Cardiac septum (tissue), 1 donor: Measurements from ENCODE around the gene ZNF200. TPM values are rescaled to one million over a fixed set of nuclear protein-coding genes. Genes with fewer than 3 reads are reported as not detected.

Experiments used
- DNase-seq: peaks from one replicate; pipeline ENCODE4 v3.0.0-alpha.2; 2020; ENCODE audit warnings: low spot score
- intact Hi-C: fragments of 100-400 bp; cut with DNase I; formaldehyde crosslinking; loops from one replicate; pipeline ENCODE4 v1.14.0; 2022
- total RNA-seq: library from RNA; stranded (reverse); fragmentation: NEBNext Ultra II Directional; extraction: Animal tissue kit (Norgen Biotek cat#: 25700); gene quantifications from one replicate; pipeline ENCODE4 v1.2.1, GENCODE V29; 2021
- donor health status: DM: no; HTN: no; CAD: no.

ZNF200 gene
- total RNA-seq, 1 donor from 2014 or later = 5.3 TPM

DNA sequence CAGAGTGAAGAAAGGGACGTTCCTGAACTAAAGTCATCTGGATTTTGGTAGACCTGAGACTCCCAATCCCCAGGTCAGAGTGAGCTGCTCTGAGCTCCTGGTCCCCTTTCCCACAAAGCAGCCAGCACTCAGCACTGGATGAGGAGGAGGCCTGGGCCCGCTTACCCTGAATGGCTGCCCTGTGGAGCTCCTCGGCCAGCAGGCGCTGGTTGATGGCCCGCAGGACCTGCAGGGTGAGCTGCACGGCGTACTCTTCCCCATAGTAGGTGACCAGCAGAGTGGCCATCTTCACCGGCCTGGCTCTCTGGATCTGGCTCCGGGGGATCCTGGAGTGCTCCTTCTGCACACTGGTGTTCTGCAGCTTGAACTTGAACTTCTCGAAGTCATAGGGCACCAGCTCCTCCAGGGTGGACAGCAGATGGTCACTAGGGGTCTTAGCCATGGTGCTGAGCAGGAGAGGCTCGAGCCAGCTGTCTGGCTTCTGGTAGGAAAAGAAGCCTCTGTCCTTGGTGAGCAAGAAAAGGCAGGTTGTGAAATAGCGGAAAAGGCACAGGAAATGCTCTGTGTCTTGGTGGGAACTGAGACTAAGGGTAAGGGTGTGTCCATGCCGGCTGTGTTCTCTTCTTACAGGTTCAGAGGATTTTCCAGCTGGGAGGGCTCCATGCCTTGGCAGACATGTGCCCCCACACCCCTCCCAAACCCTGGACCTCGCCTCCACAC is 21.3 kb upstream of the ZNF200 start, which contains the start of gene MEFV:
MEFV (minus strand) TSS at position 488 of the 720 bp plus-strand sequence; CDS start at position 442, 46 bp downstream.
- peak; percentile 81 for DNase-seq
- intact Hi-C loops = no loop called here

GRCh38 chr16:3254309-3254708 is 19.4 kb upstream of the ZNF200 start:
- no peak for DNase-seq
- intact Hi-C loops = no loop called here

DNA sequence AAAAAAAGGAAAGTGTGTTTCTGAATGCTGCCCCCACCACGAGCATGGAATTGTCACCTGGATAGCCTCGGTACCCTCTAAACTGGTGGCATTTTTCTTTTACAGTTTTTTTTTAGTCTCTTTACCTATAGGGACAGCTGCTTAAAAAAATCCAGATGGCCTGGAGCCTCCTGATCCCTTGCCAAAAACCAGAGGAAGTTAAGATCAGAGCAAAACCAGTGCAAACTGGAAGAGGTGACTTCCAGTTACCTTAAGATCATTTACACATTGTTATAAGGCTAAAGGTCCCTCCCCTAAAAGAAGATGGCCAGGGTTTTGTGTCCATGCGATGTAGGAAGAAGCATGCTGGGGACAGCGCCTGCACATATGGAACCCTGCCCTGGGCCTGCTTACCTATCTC is 18.0 kb upstream of the ZNF200 start:
- DNase-seq = no peak
- intact Hi-C loops = no loop called here

DNA sequence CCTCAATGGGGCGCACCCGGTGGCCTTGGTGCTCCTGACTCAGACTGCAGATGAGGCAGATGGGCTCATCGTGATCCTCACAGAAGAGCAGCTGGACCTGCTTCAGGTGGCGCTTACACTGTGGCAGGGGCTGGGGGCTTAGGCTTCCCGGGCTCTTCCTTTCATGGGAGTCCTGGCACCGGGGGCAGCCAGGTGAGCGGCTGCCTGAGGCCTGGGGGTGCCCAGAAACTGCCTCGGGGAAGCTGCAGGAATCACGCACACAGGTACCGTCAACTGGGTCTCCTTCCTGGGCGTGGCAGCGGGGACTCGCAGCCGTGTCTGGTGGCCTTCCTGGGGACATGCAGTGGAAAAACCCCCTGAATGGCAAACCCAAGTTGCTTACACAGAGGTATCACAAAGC is 14.5 kb upstream of the ZNF200 start:
- no peak for DNase-seq
- intact Hi-C loops = no loop called here

DNA sequence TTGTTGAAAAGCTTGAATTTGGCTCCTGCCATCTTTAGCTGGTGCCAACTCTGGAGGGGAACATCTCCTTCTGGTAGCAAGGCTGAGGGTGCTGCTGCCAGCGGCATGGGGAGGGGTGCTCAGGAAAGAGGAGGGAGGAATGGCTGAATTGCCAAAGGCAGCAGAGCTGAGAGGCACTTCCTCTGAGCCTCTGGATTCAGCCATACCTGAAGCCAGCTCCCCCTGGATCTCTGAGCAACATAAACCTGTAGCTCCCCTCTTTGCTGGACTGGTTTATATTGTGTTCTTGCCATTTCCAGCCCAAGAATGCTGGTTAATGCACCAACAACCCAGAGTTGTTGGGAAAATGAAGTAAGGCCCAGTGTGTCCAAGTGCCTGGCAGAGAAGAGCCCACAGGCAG is 14.1 kb upstream of the ZNF200 start:
- no peak for DNase-seq
- intact Hi-C loops = no loop called here

- no peak for DNase-seq
- intact Hi-C loops = no loop called here
Observed at GRCh38 chr16:3248596-3248995, 13.6 kb upstream of the ZNF200 start.

GRCh38 chr16:3246876-3247275 is 11.9 kb upstream of the ZNF200 start:
- no peak for DNase-seq
- intact Hi-C loops = no loop called here

- intact Hi-C loops = no loop called here
- no peak for DNase-seq
Observed at GRCh38 chr16:3246002-3246401, 11.0 kb upstream of the ZNF200 start.

GRCh38 chr16:3243882-3244281 is 8.9 kb upstream of the ZNF200 start:
- intact Hi-C loops = no loop called here
- DNase-seq = no peak

- intact Hi-C loops = no loop called here
- DNase-seq = no peak
Observed at GRCh38 chr16:3242709-3243108, 7.8 kb upstream of the ZNF200 start.

DNA sequence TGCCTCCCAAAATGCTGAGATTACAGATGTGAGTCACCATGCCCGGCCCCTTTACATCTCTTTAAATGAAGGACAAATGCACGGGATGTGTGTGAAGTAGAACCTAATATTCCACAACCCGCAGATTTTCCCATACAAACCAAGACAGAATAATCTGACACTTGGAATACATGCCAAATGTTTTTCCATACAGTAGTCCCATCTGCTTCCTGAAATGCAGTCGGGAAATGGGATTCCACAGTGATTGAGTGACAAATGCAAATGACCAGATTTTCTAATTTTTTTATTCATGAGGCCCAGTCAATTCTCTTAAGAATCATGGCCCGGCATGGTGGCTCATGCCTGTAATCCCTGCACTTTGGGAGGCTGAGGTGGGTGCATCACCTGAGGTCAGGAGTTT is 6.8 kb upstream of the ZNF200 start:
- DNase-seq = no peak
- intact Hi-C loops = no loop called here

DNA sequence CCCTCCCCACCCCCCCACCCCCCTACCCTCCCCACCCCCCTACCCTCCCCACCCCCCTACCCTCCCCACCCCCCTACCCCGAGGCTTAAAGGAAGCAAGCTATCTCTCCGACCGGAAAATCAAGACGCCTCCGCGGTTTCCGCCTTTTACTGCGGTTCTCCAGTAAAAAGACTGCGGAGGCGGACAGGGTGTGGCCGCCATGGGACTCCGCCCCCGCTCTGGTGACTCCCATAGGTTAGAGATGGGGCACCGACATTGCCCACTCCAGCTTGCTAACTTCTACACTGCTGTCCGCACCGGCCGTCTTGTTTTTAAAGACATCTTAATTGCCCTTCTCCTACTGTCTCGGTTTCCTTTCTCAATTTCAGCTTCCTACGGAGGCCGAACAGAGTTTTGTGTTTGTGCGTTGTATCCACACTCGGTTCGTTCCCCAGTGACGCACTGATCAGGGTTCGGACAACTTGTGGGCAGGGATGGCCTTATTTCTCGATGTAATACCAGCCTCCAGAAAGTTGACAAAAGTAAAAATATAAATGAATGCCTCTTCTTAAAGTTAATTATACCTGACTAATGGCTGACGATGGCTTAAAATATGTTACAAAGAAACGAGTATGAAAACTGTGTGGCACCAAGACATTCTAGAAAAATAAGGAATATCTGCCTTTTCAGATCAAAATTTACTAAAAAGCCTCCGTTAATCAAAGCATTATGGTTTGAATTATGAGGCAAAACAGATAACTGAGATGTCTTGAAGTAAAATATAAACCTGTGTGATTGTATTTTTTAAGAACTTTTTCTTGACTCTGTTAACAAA is 1.1 kb upstream of the ZNF200 start:
- intact Hi-C loops = no loop called here
- peak; percentile 80 for DNase-seq

- intact Hi-C loops = no loop called here
- DNase-seq = no peak
Observed at GRCh38 chr16:3234543-3234856, 458 bp downstream of the ZNF200 start.

- intact Hi-C loops = no loop called here
- DNase-seq = no peak
Observed at GRCh38 chr16:3223913-3224515, 10.9 kb downstream of the ZNF200 start.

DNA sequence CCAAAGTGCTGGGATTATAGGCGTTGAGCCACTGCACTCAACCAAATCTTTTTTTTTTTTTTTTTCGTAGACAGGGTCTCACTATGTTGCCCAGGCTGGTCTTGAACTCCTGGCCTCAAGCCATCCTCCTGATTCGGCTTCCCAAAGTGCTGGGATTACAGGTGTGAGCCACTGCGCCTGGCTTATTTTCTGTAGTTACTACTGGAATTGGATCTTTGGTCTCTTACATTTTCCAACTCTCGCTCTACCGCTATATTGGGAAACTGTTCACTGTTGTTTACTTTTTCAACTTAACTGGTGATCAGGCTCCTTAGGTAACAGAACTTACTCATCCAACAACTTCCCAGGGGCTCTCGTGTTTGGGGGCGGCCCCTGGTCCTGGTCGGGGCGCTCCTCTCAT is 14.1 kb downstream of the ZNF200 start:
- no peak for DNase-seq
- intact Hi-C loops = no loop called here

DNA sequence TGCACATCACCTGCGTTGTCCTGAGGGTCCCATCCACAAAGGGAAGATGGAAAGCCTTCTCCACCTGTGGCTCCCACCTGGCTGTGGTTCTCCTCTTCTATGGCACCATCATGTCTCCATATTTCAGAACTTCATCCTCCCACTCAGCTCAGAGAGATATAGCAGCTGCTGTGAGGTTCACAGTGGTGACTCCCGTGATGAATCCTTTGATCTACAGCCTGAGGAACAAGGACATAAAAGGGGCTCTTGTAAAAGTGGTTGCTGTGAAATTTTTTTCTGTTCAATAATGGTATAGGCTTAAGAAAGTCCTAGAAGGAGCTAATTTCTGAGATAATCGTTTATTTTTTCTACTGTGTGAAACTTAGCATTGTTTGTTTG is 18.7 kb downstream of the ZNF200 start:
- intact Hi-C loops = no loop called here

DNA sequence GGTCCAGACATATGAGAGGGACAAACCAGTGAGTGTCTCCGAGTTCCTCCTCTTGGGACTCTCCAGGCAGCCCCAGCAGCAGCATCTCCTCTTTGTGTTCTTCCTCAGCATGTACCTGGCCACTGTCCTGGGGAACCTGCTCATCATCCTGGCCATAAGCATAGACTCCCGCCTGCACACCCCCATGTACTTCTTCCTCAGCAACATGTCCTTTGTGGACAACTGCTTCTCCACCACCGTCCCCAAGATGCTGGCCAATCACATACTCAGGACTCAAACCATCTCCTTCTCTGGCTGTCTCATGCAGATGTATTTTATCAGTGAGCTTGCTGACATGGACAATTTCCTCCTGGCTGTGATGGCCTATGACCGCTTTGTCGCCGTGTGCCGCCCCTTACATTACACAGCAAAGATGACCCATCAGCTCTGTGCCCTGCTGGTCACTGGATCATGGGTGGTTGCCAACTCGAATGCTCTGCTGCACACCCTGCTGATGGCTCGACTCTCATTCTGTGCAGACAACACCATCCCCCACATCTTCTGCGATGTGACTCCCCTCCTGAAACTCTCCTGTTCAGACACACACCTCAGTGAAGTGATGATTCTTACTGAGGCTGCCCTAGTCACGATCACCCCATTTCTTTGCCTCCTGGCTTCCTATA is 19.2 kb downstream of the ZNF200 start:
- intact Hi-C loops = no loop called here
- DNase-seq = no peak

More for the DNA sequence above, 18.7 kb downstream of the ZNF200 start:
- no peak for DNase-seq

DNA sequence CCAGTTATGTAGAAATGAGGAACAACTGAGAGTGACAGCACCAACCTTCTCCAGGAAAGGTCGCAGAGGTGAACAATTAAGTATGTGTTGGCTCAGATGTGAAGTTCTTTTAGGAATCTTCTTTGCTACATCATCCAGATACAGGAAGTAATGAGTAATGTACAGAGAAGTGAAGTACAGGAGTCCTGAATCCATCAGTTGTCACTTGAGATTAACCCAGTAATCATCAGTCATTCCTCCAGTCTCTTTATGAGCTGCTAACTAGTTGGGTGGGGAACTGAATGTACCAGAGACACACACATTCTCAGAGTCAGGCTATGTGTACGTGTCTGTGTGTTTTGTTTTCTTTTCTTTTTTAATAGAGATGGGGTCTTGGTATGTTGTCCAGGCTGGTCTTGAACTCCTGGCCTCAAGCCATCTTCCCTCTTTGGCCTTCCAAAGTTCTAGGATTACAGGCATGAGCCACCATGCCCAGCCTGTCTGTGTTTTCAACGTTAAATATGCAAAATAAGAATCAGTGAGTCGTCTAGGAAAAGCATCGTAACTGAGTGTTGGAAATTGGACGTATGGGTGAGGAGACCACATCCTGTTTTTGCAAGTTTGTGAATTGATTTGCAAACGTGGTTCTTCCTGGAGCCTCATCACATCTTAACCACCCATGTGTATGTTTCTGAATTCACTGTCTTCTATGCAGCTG is 19.9 kb downstream of the ZNF200 start:
- no peak for DNase-seq
- intact Hi-C loops = no loop called here

GRCh38 chr16:3212567-3212966 is 22.4 kb downstream of the ZNF200 start:
- no peak for DNase-seq
- intact Hi-C loops = no loop called here

- intact Hi-C loops = no loop called here
- no peak for DNase-seq
Observed at GRCh38 chr16:3212006-3212405, 23.0 kb downstream of the ZNF200 start.
